Stimulated activated CD4-positive, alpha-beta T cell treated with anti-CD3 and anti-CD28 coated beads, TNF-alpha, amount 100 ng/mL, for 24 hours (primary cell): ENCODE data around the gene NOPCHAP1.
A peak's percentile ranks its signal among the peaks of the same experiment; 100 is the strongest.
"Not testable (repeated sequence)": the region's sequence is repeated elsewhere in the genome, so short reads cannot be mapped to it uniquely, and the experiment has no call there.

Source experiments
- DNase-seq, 3 experiments: peaks; one replicate each; pipeline ENCODE4 v3.0.0-alpha.2; 2020; ENCODE audit warnings: low read depth in 3 of 3

The NOPCHAP1 gene, protein sequence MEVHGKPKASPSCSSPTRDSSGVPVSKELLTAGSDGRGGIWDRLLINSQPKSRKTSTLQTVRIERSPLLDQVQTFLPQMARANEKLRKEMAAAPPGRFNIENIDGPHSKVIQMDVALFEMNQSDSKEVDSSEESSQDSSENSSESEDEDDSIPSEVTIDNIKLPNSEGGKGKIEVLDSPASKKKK

DNA sequence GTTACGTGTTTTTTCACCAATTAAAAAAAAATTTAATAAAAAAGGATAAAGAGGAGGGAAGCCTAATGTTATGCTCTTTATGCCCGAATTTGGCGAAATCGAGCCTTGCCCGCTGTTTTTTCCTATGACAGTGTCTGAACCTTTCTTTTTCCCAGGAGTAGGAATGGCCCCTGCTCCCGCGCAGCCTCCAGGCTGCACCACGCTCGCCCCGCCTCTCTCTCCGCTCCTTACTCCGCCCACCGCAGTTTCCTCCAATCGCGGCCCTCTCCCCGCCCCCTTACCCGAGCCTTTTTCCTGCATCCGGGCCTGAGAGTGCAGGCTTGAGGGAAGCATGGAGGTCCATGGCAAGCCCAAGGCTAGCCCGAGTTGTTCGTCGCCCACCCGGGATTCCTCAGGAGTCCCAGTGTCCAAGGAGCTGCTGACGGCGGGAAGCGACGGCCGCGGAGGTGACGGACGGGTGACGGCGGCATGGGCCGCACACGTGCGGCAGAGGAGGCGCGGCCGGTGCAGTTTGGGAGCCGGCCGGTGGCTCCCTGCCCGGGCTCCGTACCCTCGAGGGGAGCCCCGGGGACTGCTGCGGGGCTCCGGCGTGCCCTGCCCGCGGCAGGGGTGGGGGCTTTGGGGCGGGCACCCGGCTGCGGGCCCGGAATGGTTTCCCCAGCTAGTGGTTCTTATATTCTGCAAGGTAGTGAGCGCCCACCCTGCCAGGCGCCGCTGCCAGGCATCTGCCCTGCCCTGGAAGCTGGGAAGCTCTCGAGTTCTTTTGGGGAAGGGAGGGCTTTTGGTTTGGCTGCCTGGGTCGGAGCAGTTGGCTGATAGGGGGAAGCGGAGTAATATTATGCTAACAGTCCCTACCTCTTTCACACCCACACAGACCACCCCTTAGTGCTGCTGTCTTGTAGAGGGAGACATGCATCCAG, at the start of gene NOPCHAP1:
TSS of gene NOPCHAP1 (plus strand) at position 295 of the 920 bp plus-strand sequence. CDS start at position 332, 37 bp downstream.
- DNase-seq = peak; percentile 79 to 90 (median 81)

GRCh38 chr12:104938371-104938770, 47.7 kb upstream of the NOPCHAP1 start:
- DNase-seq = no peak

DNA sequence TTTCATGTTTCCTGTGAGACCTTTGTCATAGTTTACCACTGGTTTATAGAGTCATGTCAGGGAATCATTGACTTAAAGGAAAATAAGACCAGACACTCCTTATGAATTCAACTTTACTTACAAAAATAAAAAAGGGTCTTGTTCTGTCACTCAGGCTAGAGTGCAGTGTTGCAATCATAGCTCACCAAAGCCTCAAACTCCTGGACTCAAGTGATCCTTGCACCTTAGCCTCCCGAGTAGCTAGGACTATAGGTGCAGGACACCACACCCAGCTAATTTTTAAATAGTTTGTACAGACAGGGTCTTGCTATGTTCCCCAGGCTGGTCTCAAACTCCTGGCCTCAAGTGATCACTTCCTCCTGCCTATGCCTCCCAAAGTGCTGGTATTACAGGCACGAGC, 47.0 kb upstream of the NOPCHAP1 start:
- no peak for DNase-seq

- DNase-seq = no peak
Observed at GRCh38 chr12:104941454-104941853, 44.7 kb upstream of the NOPCHAP1 start.

- no peak for DNase-seq
Observed at GRCh38 chr12:104942075-104942474, 44.0 kb upstream of the NOPCHAP1 start.

GRCh38 chr12:104943401-104943800, 42.7 kb upstream of the NOPCHAP1 start:
- DNase-seq = not testable (repeated sequence)

GRCh38 chr12:104944252-104944651, 41.9 kb upstream of the NOPCHAP1 start:
- no peak for DNase-seq

DNA sequence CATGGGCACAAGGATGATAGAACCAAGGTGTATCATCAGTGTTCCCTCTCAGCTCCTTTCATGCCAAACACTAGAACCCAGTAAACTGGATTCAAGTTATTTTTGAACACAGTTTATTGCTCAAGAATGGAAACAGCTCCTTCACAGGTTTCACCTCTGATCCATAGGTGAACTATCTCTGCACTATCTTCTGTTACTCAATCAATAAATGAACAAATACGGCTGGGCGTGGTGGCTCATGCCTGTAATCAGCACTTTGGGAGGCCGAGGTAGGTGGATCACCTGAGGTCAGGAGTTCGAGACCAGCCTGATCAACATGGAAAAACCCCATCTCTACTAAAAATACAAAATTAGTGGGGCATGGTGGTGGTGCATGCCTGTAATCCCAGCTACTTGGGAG, 37.4 kb upstream of the NOPCHAP1 start:
- DNase-seq = not testable (repeated sequence)

DNA sequence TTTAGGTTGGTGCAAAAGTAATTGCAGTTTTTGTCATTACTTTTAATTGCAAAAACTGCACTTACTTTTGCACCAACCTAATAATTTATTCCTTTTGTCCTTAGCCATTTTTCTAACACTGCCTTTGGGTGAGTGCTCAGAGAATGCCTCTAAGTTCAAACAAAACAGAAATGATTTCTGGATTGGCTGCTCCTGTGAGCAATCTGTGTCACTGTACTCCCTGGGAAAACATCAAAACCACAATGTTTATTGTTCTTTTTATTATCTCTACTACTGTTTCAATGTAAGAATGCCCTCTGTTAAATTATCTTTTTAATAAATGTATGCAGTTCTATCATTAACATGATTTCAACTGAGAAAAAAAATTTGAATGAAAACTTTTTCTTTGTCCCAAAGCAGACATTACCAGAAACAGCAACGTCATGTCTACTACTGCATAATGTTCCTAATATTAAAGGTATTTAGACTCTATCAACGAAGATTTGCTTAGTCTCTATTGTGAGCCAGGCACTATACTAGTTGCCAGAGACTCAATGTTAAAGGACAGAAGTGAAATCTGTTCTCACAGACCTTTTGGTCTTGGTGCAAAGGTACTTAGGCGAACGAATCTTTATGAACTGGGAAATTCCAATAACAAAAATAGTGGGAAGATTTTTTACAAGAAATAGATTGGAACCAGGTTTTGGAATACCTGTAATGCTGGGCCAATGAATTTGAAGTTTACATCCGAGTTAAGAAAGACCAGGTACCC, 34.2 kb upstream of the NOPCHAP1 start:
- DNase-seq = no peak

DNA sequence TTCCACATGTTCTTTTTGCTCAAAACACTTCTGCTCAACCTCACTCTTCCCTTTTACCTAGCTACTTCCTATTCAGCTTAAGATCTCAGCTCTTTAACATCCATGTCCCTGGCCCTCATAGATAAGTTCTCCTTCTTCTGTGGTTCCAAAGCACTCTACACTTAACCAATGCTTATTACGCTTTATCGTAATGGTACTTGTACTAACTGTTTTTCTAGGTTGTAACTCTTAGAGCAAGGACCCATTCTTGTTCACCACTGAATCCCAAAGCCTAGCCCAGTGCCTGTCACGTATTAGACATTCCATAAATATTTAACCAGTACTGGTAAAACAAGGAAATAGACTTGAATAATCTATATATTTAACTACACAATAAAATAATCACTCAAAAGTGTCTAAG, 33.3 kb upstream of the NOPCHAP1 start:
- DNase-seq = no peak

GRCh38 chr12:104953323-104953722, 32.8 kb upstream of the NOPCHAP1 start:
- no peak for DNase-seq

DNA sequence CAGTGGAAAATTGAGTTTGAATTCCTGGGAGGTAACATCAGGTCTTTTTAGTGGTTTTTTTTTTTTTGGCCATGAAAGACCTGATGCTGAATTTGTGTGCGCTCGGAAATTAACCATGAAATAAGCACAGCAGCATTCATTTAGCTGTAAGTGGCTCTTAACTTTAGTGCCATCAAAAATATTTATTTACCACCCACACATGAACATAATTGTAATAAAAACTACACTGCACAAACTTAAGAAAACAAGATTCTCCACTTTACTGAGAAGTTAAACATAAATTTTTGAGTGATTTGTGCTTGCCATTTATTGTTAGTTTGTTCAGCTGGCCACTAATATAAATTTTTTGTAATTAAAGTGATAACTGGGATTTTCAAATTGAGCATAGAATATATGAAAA, 30.4 kb upstream of the NOPCHAP1 start:
- no peak for DNase-seq

DNA sequence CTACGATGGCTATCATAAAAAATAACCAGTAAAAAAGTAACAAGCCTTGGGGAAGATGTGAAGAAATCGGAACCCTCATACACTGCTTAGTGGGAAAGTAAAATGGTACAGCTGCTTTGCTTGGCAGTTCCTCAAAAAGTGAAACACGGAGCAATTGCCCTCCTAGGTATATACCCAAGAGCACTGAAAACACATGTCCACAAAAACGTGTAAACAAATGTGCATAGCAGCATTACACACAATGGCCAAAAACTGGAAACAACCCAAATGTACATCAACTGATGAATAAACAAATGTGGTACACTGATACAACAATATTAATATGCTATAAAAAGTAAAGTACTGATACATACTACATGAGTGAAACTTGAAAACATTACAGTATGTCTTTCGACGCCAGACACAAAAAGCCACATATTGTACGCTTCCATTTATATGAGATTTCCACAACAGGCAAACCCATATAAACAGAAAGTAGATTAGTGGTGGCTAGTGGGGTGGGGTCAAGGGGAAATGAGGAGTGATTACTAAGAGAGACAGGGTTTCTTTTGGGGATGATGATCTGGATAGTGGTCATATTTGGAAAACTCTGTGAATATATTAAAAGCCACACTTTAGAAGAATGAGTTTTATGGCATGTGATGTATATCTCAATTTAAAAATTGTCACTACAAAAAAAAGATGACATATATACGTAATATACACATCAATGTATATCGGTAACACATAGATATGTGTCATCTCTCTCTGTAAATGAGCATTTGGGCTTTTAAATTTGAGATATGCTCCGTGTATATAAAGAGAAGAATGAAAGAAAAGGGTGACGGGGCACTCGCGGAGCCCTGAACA, 29.0 kb upstream of the NOPCHAP1 start:
- no peak for DNase-seq

DNA sequence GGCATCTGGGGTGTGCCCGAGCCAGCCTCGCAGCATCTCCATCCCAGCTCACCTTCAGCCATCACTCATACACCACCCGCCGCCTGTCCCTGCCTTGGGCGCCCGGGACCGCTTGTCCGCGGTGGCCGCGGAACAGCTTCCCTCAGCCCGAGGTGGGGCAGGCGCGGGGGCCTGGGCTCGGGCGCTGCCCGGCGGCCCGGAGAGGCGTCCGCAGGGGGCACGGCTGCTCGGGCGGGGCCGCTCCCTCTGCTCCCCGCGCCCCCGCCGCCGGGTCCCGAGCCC, 28.5 kb upstream of the NOPCHAP1 start:
- peak in 1 of 3 experiments; percentile 12 for DNase-seq

GRCh38 chr12:104958001-104958804, 27.9 kb upstream of the NOPCHAP1 start, which contains the start of gene SLC41A2:
TSS of gene SLC41A2 (minus strand) at chr12:104958290. CDS start at chr12:104928527, 29,763 bp downstream.
- peak; percentile 51 to 77 (median 60) for DNase-seq

DNA sequence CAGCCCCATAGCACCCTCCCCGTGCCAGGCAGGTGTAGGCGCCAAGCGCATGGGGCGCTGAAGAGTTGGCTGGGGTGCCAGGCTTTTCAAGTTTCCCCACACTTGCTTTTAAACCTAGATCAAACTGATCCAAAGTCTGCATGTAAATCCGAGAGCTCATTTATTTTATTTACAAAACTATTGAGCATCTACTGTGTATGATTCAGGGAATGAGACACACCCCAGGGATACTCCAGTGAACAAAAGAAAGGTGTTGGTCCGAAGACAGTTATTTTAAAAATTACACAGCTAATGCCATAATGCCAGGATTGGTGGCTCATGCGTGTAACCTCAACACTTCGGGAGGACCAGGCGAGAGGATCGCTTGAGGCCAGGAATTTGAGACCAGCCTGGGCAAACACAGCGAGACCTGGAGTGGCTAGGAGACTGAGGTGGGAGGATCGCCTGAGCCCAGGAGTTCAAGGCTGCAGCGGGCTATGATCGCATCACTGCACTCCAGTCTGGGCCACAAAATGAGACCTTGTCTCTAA, 27.2 kb upstream of the NOPCHAP1 start:
- DNase-seq = no peak

DNA sequence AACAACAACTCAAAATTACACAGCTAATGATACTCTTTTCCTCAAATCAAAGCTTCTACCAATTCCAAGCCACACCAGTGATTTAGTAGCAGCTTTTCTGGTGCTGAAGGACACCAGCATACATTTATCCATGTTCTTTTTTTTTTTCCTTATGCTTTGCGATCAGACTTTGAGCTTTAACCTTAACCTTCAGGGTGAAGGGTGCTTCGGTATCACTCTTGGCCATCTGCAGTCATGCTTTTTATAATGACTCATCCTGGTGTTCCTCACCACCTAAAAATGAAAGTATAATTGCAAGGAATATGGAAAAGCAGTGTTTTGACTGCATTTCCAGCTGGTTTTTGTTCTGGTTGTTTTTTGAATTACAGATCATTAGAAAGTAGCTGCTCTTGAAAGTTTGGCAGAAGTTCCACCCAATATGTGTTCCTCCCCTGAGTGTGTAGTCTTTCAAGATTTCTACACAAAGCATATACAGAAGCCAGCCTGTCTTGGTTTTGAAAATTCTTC, 26.7 kb upstream of the NOPCHAP1 start:
- no peak for DNase-seq

DNA sequence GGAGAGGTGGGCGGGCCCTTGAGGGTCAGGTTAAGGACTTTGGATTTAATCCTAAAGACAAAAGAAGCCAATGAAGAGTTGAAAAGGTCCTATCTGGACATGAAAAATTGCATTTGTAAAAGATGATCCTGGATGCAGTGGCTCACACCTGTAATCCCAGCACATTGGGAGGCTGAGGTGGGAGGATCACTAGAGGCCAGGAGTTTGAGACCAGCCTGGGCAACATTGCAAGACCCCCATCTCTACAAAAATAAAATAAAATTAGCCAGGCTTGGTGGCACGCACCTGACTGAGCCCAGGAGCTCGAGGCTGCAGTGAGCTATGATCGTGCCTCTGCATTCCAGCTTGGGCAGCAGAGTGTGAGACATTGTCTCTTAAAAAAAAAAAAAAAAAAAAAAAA, 25.7 kb upstream of the NOPCHAP1 start:
- DNase-seq = no peak

GRCh38 chr12:104963757-104964156, 22.4 kb upstream of the NOPCHAP1 start:
- no peak for DNase-seq

DNA sequence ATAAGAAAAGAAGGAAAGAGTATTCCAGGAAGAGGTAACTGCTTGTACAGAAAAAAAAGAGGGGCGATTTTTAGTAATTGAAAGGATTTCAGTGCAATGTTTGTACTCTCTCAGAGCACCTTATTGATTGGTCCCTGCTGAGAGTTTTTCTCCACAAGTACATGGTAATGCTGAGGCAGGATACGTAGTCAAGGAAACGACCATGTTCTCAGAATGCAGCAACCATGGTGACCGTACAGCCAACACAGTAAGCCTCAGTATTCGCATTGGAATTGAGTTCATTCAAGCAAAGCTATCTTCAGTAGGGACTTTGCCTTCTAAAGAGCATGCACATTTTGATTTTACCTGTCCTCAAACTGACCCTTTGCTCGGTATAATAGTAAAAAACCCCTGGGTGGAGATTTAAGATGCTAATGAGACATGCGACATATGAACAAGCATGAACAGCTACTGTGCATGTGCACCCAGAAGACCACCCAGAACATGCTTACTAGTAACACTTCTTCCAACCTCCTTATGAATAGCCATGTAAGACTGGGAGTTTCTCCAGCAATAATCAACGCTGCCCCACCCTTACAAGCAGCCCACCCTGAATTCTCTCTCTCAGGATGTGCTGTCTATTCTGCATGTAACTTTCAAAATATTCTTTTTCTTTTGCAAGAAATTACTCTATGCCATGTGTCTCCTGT, 21.8 kb upstream of the NOPCHAP1 start:
- no peak for DNase-seq
